Measurements from ENCODE around the gene DEFB131B.
"Not testable (repeated sequence)": the region's sequence is repeated elsewhere in the genome, so short reads cannot be mapped to it uniquely, and the experiment has no call there.

DEFB131B gene

DNA sequence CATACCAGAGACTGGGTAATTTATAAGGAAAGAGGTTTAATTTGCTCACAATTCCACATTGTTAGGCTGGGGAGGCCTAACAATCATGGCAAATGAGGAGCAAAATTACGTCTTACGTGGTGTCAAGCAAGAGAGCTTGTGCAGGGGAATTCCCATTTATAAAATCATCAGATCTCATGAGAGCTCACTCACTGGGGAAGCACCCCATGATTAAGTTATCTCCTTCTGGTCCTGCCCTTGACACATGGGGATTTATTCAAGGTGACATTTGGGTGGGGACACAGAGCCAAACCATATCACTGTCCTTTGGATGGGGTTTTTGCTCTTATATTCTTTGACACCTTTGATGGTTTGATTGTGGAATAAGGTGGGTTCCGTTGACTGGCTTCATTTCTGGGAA is 8.3 kb upstream of the DEFB131B start:
- not testable (repeated sequence) for H3K9ac ChIP-seq (ENCODE audit: low read depth, low read length); H3K27ac ChIP-seq (ENCODE audit: low read depth, low read length); H3K4me1 ChIP-seq (ENCODE audit: control insufficient read depth, insufficient read depth, low read length); H3K27me3 ChIP-seq (ENCODE audit: control insufficient read depth, insufficient read depth, low read length); H3K36me3 ChIP-seq (ENCODE audit: control insufficient read depth, insufficient read depth, low read length); H3K4me3 ChIP-seq (ENCODE audit: low read depth, low read length); H3K9me3 ChIP-seq (ENCODE audit: control insufficient read depth, insufficient read depth, low read length)

DNA sequence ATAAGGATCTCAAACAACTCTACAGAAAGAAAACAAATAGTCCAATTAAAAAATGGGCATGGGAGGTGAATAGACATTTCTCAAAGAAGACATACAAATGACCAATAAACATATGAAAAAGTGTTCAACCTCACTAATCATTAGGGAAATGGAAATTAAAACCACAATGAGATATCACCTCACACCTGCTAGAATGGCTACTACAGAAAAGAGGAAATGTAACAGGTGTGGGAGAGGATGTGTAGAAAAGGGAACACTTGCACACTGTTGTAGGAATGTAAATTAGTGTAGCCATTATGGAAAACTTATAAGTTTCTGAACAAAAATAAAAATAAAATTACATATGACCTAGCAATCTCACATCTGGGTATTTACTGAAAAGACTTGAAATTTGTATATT is 7.6 kb upstream of the DEFB131B start:
- H3K9me3 ChIP-seq (ENCODE audit: control insufficient read depth, insufficient read depth, low read length); H3K9ac ChIP-seq (ENCODE audit: low read depth, low read length); H3K27me3 ChIP-seq (ENCODE audit: control insufficient read depth, insufficient read depth, low read length); H3K4me3 ChIP-seq (ENCODE audit: low read depth, low read length); H3K27ac ChIP-seq (ENCODE audit: low read depth, low read length); H3K36me3 ChIP-seq (ENCODE audit: control insufficient read depth, insufficient read depth, low read length); H3K4me1 ChIP-seq (ENCODE audit: control insufficient read depth, insufficient read depth, low read length): not testable (repeated sequence)

DNA sequence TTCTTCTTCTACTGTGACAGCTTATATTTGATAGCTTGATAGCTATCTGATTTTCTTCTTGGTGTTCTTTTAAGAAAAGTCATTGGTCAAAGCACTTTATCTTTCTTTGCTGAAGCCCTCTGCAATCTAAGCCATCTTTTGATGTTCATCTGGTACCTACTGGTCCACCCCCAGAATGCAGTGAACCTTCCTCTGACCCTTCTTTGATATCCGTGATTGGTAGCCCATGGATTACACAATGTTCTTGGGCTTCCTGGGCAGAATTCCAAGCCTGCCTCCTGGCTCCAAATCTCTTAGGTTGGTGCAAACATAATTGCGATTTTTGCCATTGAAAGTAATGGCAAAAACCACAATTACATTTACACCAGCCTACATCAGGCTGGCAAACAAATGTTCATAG is 2.0 kb upstream of the DEFB131B start:
- not testable (repeated sequence) for H3K27ac ChIP-seq (ENCODE audit: low read depth, low read length); H3K36me3 ChIP-seq (ENCODE audit: control insufficient read depth, insufficient read depth, low read length); H3K9me3 ChIP-seq (ENCODE audit: control insufficient read depth, insufficient read depth, low read length); H3K9ac ChIP-seq (ENCODE audit: low read depth, low read length); H3K27me3 ChIP-seq (ENCODE audit: control insufficient read depth, insufficient read depth, low read length); H3K4me3 ChIP-seq (ENCODE audit: low read depth, low read length); H3K4me1 ChIP-seq (ENCODE audit: control insufficient read depth, insufficient read depth, low read length)

DNA sequence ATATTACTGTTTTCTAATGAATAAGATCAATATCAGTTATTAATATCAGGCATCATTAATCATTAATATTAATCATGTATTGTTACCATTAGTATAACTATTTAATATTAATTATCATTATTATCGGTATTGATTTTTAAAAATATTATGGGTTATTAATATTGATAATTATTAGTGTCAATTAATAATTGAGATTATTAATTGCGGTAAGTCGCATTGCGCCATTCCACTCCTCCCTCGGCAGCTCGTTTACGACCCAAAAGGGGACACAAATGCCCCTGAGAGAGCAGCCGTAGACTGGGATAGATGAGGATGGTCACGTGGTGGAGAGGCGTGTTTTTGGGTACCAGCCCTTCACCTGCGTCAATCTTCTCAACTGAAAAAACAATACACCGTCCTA is 7.6 kb downstream of the DEFB131B start:
- H3K9ac ChIP-seq (ENCODE audit: low read depth, low read length); H3K9me3 ChIP-seq (ENCODE audit: control insufficient read depth, insufficient read depth, low read length); H3K27me3 ChIP-seq (ENCODE audit: control insufficient read depth, insufficient read depth, low read length); H3K4me3 ChIP-seq (ENCODE audit: low read depth, low read length); H3K27ac ChIP-seq (ENCODE audit: low read depth, low read length); H3K4me1 ChIP-seq (ENCODE audit: control insufficient read depth, insufficient read depth, low read length); H3K36me3 ChIP-seq (ENCODE audit: control insufficient read depth, insufficient read depth, low read length): not testable (repeated sequence)

DNA sequence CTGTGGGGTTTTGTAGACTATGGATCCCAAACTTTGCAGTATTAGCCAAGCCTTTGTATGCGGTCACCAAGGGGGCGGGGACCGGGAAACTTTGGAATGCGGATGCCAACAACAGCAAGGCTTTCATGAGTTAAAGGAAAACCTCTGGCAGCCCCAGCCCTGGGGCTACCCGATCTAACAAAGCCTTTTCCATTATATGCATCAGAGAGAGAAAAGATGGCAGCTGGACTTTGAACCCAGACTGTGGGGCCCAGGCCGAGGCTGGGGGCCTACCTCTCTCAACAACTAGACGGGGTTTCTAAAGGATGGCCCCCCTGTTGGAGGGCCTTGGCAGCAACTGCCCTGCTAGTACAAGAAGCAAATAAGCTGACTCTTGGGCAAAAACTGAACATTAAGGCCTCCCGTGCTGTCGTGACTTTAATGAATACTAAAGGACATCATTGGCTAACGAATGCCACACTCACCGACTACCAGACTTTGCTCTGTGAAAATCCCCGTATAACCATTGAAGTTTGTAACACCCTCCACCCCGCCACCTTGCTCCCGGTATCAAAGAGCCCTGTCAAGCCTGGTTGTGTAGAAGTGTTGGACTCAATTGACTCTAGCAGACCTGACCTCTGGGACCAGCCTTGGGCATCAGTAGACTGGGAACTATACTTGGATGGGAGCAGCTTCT is 10.2 kb downstream of the DEFB131B start:
- H3K27ac ChIP-seq (ENCODE audit: low read depth, low read length); H3K9me3 ChIP-seq (ENCODE audit: control insufficient read depth, insufficient read depth, low read length); H3K4me1 ChIP-seq (ENCODE audit: control insufficient read depth, insufficient read depth, low read length); H3K36me3 ChIP-seq (ENCODE audit: control insufficient read depth, insufficient read depth, low read length); H3K9ac ChIP-seq (ENCODE audit: low read depth, low read length); H3K27me3 ChIP-seq (ENCODE audit: control insufficient read depth, insufficient read depth, low read length); H3K4me3 ChIP-seq (ENCODE audit: low read depth, low read length): not testable (repeated sequence)

DNA sequence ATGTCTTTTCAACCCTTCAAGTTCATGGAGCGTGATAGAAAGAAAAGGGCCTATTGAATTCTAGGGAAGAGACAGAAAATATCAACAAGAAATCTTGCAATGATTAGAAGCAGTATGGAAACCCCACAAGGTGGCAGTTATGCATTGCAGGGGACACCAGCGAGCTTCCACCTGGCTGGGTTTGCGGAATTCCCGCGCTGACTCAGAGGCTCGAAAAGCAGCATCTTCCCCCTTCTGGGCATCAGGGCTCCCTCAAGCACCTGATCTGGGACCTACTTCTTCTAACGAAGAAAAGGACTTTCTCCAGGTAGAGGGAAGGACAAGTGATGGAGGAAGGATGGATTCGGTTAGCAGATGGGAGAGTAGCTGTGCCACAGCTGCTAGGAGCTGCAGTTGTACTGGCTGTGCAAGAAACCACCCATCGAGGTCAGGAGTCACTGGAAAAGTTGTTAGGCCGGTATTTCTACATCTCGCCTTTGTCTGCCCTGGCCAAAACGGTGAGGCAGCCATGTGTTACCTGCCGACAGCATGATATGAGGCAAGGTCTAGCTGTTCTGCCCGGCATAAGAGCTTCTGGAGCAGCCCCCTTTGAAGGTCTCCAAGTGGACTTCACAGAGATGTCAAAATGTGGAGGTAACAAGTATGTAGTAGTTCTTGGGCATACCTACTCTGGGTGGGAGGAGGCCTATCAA is 11.1 kb downstream of the DEFB131B start:
- not testable (repeated sequence) for H3K9me3 ChIP-seq (ENCODE audit: control insufficient read depth, insufficient read depth, low read length); H3K27me3 ChIP-seq (ENCODE audit: control insufficient read depth, insufficient read depth, low read length); H3K36me3 ChIP-seq (ENCODE audit: control insufficient read depth, insufficient read depth, low read length); H3K4me1 ChIP-seq (ENCODE audit: control insufficient read depth, insufficient read depth, low read length); H3K27ac ChIP-seq (ENCODE audit: low read depth, low read length); H3K9ac ChIP-seq (ENCODE audit: low read depth, low read length); H3K4me3 ChIP-seq (ENCODE audit: low read depth, low read length)

DNA sequence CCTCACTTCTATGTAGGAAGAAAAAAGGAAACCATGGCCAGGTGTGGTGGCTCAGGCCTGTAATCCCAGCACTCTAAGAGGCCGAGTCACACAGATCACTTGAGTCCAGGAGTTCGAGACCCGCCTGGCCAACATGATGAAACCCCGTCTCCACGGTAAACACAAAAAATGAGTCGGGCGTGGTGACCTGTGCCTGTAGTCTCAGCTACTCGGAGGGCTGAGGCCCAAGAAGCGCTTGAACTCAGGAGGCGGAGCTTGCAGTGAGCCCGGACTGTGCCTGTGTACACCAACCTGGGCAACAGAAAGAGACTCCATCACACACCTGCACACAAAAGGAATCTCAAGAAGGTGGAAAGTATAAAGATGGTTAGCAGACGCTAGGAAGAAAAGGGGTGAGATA is 17.7 kb downstream of the DEFB131B start:
- Histone ChIP-seq H3K27me3 (ENCODE audit: control insufficient read depth, insufficient read depth, low read length) (no peaks in the 10 kb centered on the region), H3K9me3 (ENCODE audit: control insufficient read depth, insufficient read depth, low read length) (no peaks in the 10 kb centered on the region), H3K4me3 (ENCODE audit: low read depth, low read length) (no peak overlapping the region), H3K27ac (ENCODE audit: low read depth, low read length) (no peak overlapping the region), H3K4me1 (ENCODE audit: control insufficient read depth, insufficient read depth, low read length) (no peaks in the 10 kb centered on the region), H3K36me3 (ENCODE audit: control insufficient read depth, insufficient read depth, low read length) (no peaks in the 10 kb centered on the region), H3K9ac (ENCODE audit: low read depth, low read length) (no peak overlapping the region)

DNA sequence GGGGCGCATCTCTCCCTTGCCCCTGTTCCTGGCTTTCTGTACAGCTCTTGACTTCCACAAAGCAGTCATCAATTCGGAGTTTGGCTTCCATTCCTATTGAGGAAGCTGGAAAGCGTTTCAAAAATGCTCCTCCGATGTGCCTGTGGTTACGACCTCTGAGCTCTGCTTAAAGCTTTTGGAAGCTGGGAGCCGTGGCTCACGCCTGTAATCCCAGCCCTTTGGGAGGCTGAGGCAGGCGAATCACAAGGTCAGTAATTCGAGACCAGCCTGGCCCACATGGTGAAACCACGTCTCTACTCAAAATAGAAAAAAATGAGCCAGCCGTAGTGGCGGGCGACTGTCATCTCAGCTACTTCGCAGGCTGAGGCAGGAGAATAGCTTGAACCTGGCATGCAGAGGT is 22.9 kb downstream of the DEFB131B start:
- H3K27me3 ChIP-seq (ENCODE audit: control insufficient read depth, insufficient read depth, low read length); H3K27ac ChIP-seq (ENCODE audit: low read depth, low read length): not testable (repeated sequence)

DNA sequence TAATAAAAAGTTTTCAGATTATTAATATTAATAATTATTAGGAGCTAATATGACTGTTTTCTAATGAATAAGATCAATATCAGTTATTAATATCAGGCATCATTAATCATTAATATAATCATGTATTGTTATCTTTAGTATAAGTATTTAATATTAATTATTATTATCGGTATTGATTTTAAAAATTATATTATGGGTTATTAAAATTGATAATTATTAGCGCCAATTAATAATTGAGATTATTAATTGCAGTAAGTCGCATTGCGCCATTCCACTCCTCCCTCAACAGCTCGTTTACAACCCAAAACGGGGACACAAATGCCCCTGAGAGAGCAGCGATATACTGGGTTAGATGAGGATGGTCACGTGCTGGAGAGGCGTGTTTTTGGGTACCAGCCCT is 30.0 kb downstream of the DEFB131B start:
- no peak overlapping the region for H3K4me3 ChIP-seq (ENCODE audit: low read depth, low read length)
- H3K27ac ChIP-seq (ENCODE audit: low read depth, low read length), result no peak overlapping the region
- H3K9ac ChIP-seq (ENCODE audit: low read depth, low read length), result no peak overlapping the region
- no peaks in the 10 kb centered on the region for H3K27me3 ChIP-seq (ENCODE audit: control insufficient read depth, insufficient read depth, low read length)
- no peaks in the 10 kb centered on the region for H3K9me3 ChIP-seq (ENCODE audit: control insufficient read depth, insufficient read depth, low read length)
- no peaks in the 10 kb centered on the region for H3K4me1 ChIP-seq (ENCODE audit: control insufficient read depth, insufficient read depth, low read length)
- H3K36me3 ChIP-seq (ENCODE audit: control insufficient read depth, insufficient read depth, low read length), result peaks cover 6% of the 10 kb centered on the region; the same call in 1 of the 2 replicates

More for the DNA sequence above, 22.9 kb downstream of the DEFB131B start:
- H3K4me1 ChIP-seq (ENCODE audit: control insufficient read depth, insufficient read depth, low read length); H3K9me3 ChIP-seq (ENCODE audit: control insufficient read depth, insufficient read depth, low read length); H3K9ac ChIP-seq (ENCODE audit: low read depth, low read length); H3K4me3 ChIP-seq (ENCODE audit: low read depth, low read length); H3K36me3 ChIP-seq (ENCODE audit: control insufficient read depth, insufficient read depth, low read length): not testable (repeated sequence)

DNA sequence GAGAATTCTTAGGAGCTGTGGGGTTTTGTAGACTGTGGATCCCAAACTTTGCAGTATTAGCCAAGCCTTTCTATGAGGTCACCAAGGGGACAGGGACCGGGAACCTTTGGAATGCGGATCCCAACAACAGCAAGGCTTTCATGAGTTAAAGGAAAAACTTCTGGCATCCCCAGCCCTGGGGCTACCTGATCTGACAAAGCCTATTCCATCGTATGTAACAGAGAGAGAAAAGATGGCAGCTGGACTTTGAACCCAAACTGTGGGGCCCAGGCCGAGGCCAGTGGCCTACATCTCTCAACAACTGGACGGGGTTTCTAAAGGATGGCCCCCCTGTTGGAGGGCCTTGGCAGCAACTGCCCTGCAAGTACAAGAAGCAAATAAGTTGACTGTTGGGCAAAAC is 32.5 kb downstream of the DEFB131B start:
- not testable (repeated sequence) for H3K27ac ChIP-seq (ENCODE audit: low read depth, low read length); H3K9me3 ChIP-seq (ENCODE audit: control insufficient read depth, insufficient read depth, low read length); H3K27me3 ChIP-seq (ENCODE audit: control insufficient read depth, insufficient read depth, low read length); H3K4me1 ChIP-seq (ENCODE audit: control insufficient read depth, insufficient read depth, low read length); H3K9ac ChIP-seq (ENCODE audit: low read depth, low read length); H3K4me3 ChIP-seq (ENCODE audit: low read depth, low read length)
- H3K36me3 ChIP-seq (ENCODE audit: control insufficient read depth, insufficient read depth, low read length), result peaks cover 20% of the 10 kb centered on the region

DNA sequence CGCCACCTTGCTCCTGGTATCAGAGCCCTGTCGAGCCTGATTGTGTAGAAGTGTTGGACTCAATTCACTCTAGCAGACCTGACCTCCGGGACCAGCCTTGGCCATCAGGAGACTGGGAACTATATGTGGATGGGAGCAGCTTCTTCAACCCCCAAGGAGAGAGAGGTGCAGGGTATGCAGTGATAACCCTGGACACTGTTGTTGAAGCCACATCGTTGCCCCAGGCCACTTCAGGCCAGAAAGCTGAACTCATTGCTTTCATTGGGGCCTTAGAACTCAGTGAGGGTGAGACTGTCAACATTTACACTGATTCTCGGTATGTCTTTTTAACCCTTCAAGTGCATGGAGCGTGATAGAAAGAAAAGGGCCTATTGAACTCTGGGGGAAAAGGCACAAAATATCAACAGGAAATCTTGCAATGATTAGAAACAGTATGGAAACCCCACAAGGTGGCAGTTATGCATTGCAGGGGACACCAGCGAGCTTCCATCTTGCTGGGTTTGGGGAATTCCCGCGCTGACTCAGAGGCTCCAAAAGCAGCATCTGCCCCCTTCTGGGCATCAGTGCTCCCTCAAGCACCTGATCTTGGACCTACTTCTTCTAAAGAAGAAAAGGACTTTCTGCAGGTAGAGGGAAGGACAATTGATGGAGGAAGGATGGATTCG is 33.2 kb downstream of the DEFB131B start:
- H3K27me3 ChIP-seq (ENCODE audit: control insufficient read depth, insufficient read depth, low read length); H3K27ac ChIP-seq (ENCODE audit: low read depth, low read length); H3K4me1 ChIP-seq (ENCODE audit: control insufficient read depth, insufficient read depth, low read length); H3K9me3 ChIP-seq (ENCODE audit: control insufficient read depth, insufficient read depth, low read length); H3K9ac ChIP-seq (ENCODE audit: low read depth, low read length); H3K4me3 ChIP-seq (ENCODE audit: low read depth, low read length): not testable (repeated sequence)
- H3K36me3 ChIP-seq (ENCODE audit: control insufficient read depth, insufficient read depth, low read length), result peaks cover 27% of the 10 kb centered on the region
